GM18868 (cell line): Measurements from ENCODE around the gene RXRA.
A peak's percentile ranks its signal among the peaks of the same experiment; 100 is the strongest.

Experiments
- ATAC-seq: cut with Tn5 transposase; IDR thresholded peaks from one replicate; pipeline ENCODE4 v1.9.1; 2021; ENCODE audit warnings: mild to moderate bottlenecking, moderate library complexity; ENCODE audit not compliant: unreplicated experiment

Gene RXRA

GRCh38 chr9:134378901-134379338 is 52.7 kb downstream of the RXRA start:
- ATAC-seq, result no peak

- no peak for ATAC-seq
These were observed 53.6 kb downstream of the RXRA start for GRCh38 chr9:134379831-134380365.

GRCh38 chr9:134380542-134381271 is 54.5 kb downstream of the RXRA start:
- no peak for ATAC-seq

GRCh38 chr9:134381272-134381661 is 55.0 kb downstream of the RXRA start:
- no peak for ATAC-seq

GRCh38 chr9:134381671-134382516 is 55.6 kb downstream of the RXRA start:
- ATAC-seq, result no peak

- ATAC-seq, result no peak
These were observed 56.5 kb downstream of the RXRA start for GRCh38 chr9:134382733-134383132.

GRCh38 chr9:134383148-134383547 is 56.9 kb downstream of the RXRA start:
- no peak for ATAC-seq

- ATAC-seq, result no peak
These were observed 58.7 kb downstream of the RXRA start for GRCh38 chr9:134384811-134385479.

GRCh38 chr9:134385915-134386314 is 59.7 kb downstream of the RXRA start:
- ATAC-seq, result no peak

- ATAC-seq, result no peak
These were observed 60.9 kb downstream of the RXRA start for GRCh38 chr9:134386951-134387831.

- ATAC-seq, result no peak
These were observed 62.1 kb downstream of the RXRA start for GRCh38 chr9:134388289-134388808.

GRCh38 chr9:134388976-134389375 is 62.7 kb downstream of the RXRA start:
- ATAC-seq, result no peak

GRCh38 chr9:134389642-134390041 is 63.4 kb downstream of the RXRA start:
- ATAC-seq, result no peak

GRCh38 chr9:134390537-134390936 is 64.3 kb downstream of the RXRA start:
- peak; percentile 45 for ATAC-seq

- peak; percentile 36 for ATAC-seq
These were observed 64.7 kb downstream of the RXRA start for GRCh38 chr9:134390947-134391318.

GRCh38 chr9:134391319-134392231 is 65.3 kb downstream of the RXRA start:
- ATAC-seq, result peak; percentile 54

- ATAC-seq, result no peak
These were observed 66.6 kb downstream of the RXRA start for GRCh38 chr9:134392900-134393299.

- ATAC-seq, result no peak
These were observed 67.5 kb downstream of the RXRA start for GRCh38 chr9:134393582-134394280.
